B cell (primary cell): ENCODE measurements around the gene MAEA.

Experiments
- CTCF ChIP-seq: fragments of 200-600 bp; IDR thresholded peaks from one replicate; pipeline ENCODE4 v1.8.0; 2022; ENCODE audit warnings: antibody characterized with exemption, mild to moderate bottlenecking
- EZH2 ChIP-seq: IDR thresholded peaks from 2 replicates; pipeline ENCODE4 v1.6.1; 2012; ENCODE audit warnings: borderline replicate concordance, low read depth, mild to moderate bottlenecking, moderate library complexity, low read length; ENCODE audit not compliant: insufficient read depth, poor library complexity, severe bottlenecking

GRCh38 chr4:1378559-1379231 lies 89.0 kb downstream of the MAEA start:
- TF ChIP-seq CTCF (no peak), EZH2 (no peak)
